Activated CD8-positive, alpha-beta memory T cell treated with anti-CD3 and anti-CD28 coated beads, Interleukin-2, amount 50 U/mL, for 24 hours (primary cell): Measurements from ENCODE around the gene HEATR3.
"Not testable (repeated sequence)": the region's sequence is repeated elsewhere in the genome, so short reads cannot be mapped to it uniquely, and the experiment has no call there.

Source experiments
- DNase-seq: peaks from one replicate; pipeline ENCODE4 v3.0.0-alpha.2; 2020; ENCODE audit errors: extremely low read depth

Gene HEATR3

GRCh38 chr16:50099957-50100648, 34.3 kb downstream of the HEATR3 start:
- no peak for DNase-seq

GRCh38 chr16:50102051-50102746, 36.4 kb downstream of the HEATR3 start:
- DNase-seq = no peak

GRCh38 chr16:50103764-50104163, 38.0 kb downstream of the HEATR3 start:
- DNase-seq = no peak

GRCh38 chr16:50114357-50115129, 48.8 kb downstream of the HEATR3 start:
- DNase-seq = no peak

- no peak for DNase-seq
Observed at GRCh38 chr16:50120711-50121110, 54.9 kb downstream of the HEATR3 start.

GRCh38 chr16:50121278-50121677, 55.5 kb downstream of the HEATR3 start:
- no peak for DNase-seq

GRCh38 chr16:50121721-50122445, 56.1 kb downstream of the HEATR3 start:
- no peak for DNase-seq

- DNase-seq = no peak
Observed at GRCh38 chr16:50123417-50123816, 57.6 kb downstream of the HEATR3 start.

- DNase-seq = no peak
Observed at GRCh38 chr16:50124769-50125168, 59.0 kb downstream of the HEATR3 start.

- no peak for DNase-seq
Observed at GRCh38 chr16:50126183-50126582, 60.4 kb downstream of the HEATR3 start.

- DNase-seq = not testable (repeated sequence)
Observed at GRCh38 chr16:50132571-50132970, 66.8 kb downstream of the HEATR3 start.

GRCh38 chr16:50133214-50133613, 67.4 kb downstream of the HEATR3 start:
- DNase-seq = no peak

- no peak for DNase-seq
Observed at GRCh38 chr16:50136399-50136798, 70.6 kb downstream of the HEATR3 start.

- DNase-seq = no peak
Observed at GRCh38 chr16:50137268-50137667, 71.5 kb downstream of the HEATR3 start.

- no peak for DNase-seq
Observed at GRCh38 chr16:50139580-50139979, 73.8 kb downstream of the HEATR3 start.

GRCh38 chr16:50144211-50144610, 78.4 kb downstream of the HEATR3 start:
- no peak for DNase-seq

GRCh38 chr16:50146479-50147435, 81.0 kb downstream of the HEATR3 start:
- no peak for DNase-seq

- DNase-seq = no peak
Observed at GRCh38 chr16:50151322-50151721, 85.6 kb downstream of the HEATR3 start.

- no peak for DNase-seq
Observed at GRCh38 chr16:50151756-50152155, 86.0 kb downstream of the HEATR3 start.

- peak; percentile 57 for DNase-seq
Observed at GRCh38 chr16:50152351-50152806, 86.6 kb downstream of the HEATR3 start.
